Measurements from ENCODE around the gene THRSP.

GRCh38 chr11:78061921-78062311, 1.7 kb upstream of the THRSP start:
- no peak for TF ChIP-seq ZNF274 (IDR thresholded peaks at IDR 0.05; ENCODE audit: low read depth, low read length)
- no peak for TF ChIP-seq SUZ12 (IDR thresholded peaks at IDR 0.05; ENCODE audit: extremely low read depth, insufficient read depth, insufficient read length)
